Measurements from ENCODE around the gene ASH1L. TPM values are rescaled to one million over a fixed set of nuclear protein-coding genes. Genes with fewer than 3 reads are reported as not detected.
"Not testable (repeated sequence)": the region's sequence is repeated elsewhere in the genome, so short reads cannot be mapped to it uniquely, and the experiment has no call there.

The ASH1L gene
- total RNA-seq, 2 experiments from 2014 or later: 35.9 to 42.0 TPM

GRCh38 chr1:155537193-155537592 lies 25.4 kb downstream of the ASH1L start:
- Mint-ChIP-seq H3K4me1 (peaks cover 63% of the 10 kb centered on the region), H3K4me3 (peak overlapping the region; percentile 5), H3K36me3 (ENCODE audit: low read depth) (peaks cover 24% of the 10 kb centered on the region), H3K27me3 (no peaks in the 10 kb centered on the region), H3K9me3 (no peaks in the 10 kb centered on the region), H3K27ac (peak overlapping the region; percentile 97)
- CTCF ChIA-PET: interaction anchor here (1.7 kb wide), 1 partner anchor 452 kb away, joined by 3 read pairs; no protein-coding TSS in a partner anchor
- DNase-seq: no peak
- POLR2A ChIA-PET: interaction anchor here (1.6 kb wide), 1 partner anchor 29 kb away, joined by 5 read pairs; no protein-coding TSS in a partner anchor

- H3K27ac Mint-ChIP-seq: no peak overlapping the region
- H3K4me1 Mint-ChIP-seq: peaks cover 32% of the 10 kb centered on the region
- H3K4me3 Mint-ChIP-seq: no peak overlapping the region
- no peaks in the 10 kb centered on the region for H3K9me3 Mint-ChIP-seq
- H3K36me3 Mint-ChIP-seq (ENCODE audit: low read depth): peaks cover 31% of the 10 kb centered on the region
- H3K27me3 Mint-ChIP-seq: no peaks in the 10 kb centered on the region
- no peak for DNase-seq
- CTCF ChIA-PET: no interaction called here
- POLR2A ChIA-PET: no interaction called here
These were observed 31.0 kb downstream of the ASH1L start for GRCh38 chr1:155531624-155532023.

GRCh38 chr1:155529929-155530328 lies 32.7 kb downstream of the ASH1L start:
- ChIA-PET CTCF (no interaction called here), POLR2A (no interaction called here)
- no peak overlapping the region for H3K4me3 Mint-ChIP-seq
- no peak for DNase-seq
- H3K36me3 Mint-ChIP-seq (ENCODE audit: low read depth): peaks cover 33% of the 10 kb centered on the region
- H3K27me3 Mint-ChIP-seq: no peaks in the 10 kb centered on the region
- H3K4me1 Mint-ChIP-seq: peaks cover 24% of the 10 kb centered on the region
- no peak overlapping the region for H3K27ac Mint-ChIP-seq
- no peaks in the 10 kb centered on the region for H3K9me3 Mint-ChIP-seq

GRCh38 chr1:155529109-155529508 lies 33.5 kb downstream of the ASH1L start:
- CTCF ChIA-PET: no interaction called here

DNA sequence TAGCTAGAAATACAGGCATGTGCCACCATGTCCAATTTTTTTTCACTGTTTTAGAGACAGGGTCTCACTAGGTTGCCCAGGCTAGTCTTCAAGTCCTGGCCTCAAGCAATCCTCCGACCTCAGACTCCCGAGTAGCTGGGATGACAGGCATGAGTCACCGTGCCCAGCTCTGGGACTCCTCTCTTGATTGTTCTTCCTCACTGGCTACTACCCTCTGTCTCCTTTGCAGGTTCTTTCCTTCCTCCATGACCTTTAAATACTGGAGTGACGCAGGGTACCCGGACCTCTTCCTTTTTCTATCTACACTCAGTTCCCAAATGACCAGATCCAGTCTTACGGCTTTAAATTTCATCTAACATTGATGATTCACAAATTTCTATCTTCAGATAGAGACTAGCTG lies 34.9 kb downstream of the ASH1L start:
- Mint-ChIP-seq H3K36me3 (ENCODE audit: low read depth) (peaks cover 16% of the 10 kb centered on the region), H3K9me3 (no peaks in the 10 kb centered on the region), H3K27ac (no peak overlapping the region), H3K27me3 (no peaks in the 10 kb centered on the region), H3K4me3 (no peak overlapping the region), H3K4me1 (peaks cover 21% of the 10 kb centered on the region)
- ChIA-PET CTCF (no interaction called here), POLR2A (interaction anchor here (0.6 to 1.1 kb wide), 3 partner anchors 8 to 24 kb away, joined by 3 to 4 read pairs (median 3); no protein-coding TSS in a partner anchor)
- DNase-seq: no peak

More at GRCh38 chr1:155529109-155529508, 33.5 kb downstream of the ASH1L start:
- Mint-ChIP-seq H3K9me3 (no peaks in the 10 kb centered on the region), H3K27me3 (no peaks in the 10 kb centered on the region), H3K27ac (no peak overlapping the region), H3K4me3 (no peak overlapping the region), H3K4me1 (peaks cover 21% of the 10 kb centered on the region), H3K36me3 (ENCODE audit: low read depth) (peaks cover 27% of the 10 kb centered on the region)
- POLR2A ChIA-PET: no interaction called here
- DNase-seq: no peak

- no peak for DNase-seq
- Mint-ChIP-seq H3K9me3 (no peaks in the 10 kb centered on the region), H3K27me3 (no peaks in the 10 kb centered on the region), H3K27ac (no peak overlapping the region), H3K4me1 (peaks cover 23% of the 10 kb centered on the region), H3K4me3 (no peak overlapping the region), H3K36me3 (ENCODE audit: low read depth) (peaks cover 17% of the 10 kb centered on the region)
- ChIA-PET CTCF (interaction anchor here (0.7 to 0.9 kb wide), 2 partner anchors 65 to 276 kb away, joined by 3 read pairs; no protein-coding TSS in a partner anchor), POLR2A (interaction anchor here (1.1 kb wide), 2 partner anchors 10 to 22 kb away, joined by 3 to 5 read pairs; no protein-coding TSS in a partner anchor)
These were observed 36.2 kb downstream of the ASH1L start for GRCh38 chr1:155526356-155526755.

DNA sequence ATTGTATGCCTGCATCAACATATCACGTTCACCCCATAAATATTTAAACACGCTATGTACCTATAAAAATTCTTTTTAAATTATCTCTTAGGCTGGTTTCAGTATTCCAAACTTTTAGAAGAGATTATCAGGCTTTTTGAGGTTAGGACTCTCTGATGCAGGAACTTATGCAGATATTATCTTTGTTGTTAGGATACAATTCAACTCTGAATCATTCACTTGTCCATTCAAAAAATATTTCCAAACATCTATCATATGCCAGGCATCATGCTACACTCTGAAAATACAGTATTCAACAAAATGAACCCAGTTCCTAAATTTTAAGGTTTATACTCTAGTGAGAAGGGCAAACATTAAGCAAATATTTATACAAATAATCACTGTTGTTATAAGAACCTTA lies 40.5 kb downstream of the ASH1L start:
- DNase-seq: no peak
- POLR2A ChIA-PET: no interaction called here
- peaks cover 22% of the 10 kb centered on the region for H3K4me1 Mint-ChIP-seq
- peaks cover 28% of the 10 kb centered on the region for H3K36me3 Mint-ChIP-seq (ENCODE audit: low read depth)
- H3K27ac Mint-ChIP-seq: no peak overlapping the region
- no peaks in the 10 kb centered on the region for H3K9me3 Mint-ChIP-seq
- no peaks in the 10 kb centered on the region for H3K27me3 Mint-ChIP-seq
- no peak overlapping the region for H3K4me3 Mint-ChIP-seq
- CTCF ChIA-PET: no interaction called here

GRCh38 chr1:155518484-155518883 lies 44.1 kb downstream of the ASH1L start:
- Mint-ChIP-seq H3K9me3 (no peaks in the 10 kb centered on the region), H3K4me1 (peaks cover 33% of the 10 kb centered on the region), H3K36me3 (ENCODE audit: low read depth) (peaks cover 28% of the 10 kb centered on the region), H3K27me3 (no peaks in the 10 kb centered on the region), H3K27ac (no peak overlapping the region), H3K4me3 (no peak overlapping the region)
- ChIA-PET POLR2A (no interaction called here), CTCF (no interaction called here)
- no peak for DNase-seq

- Mint-ChIP-seq H3K27ac (peak overlapping the region; percentile 27), H3K4me1 (peaks cover 36% of the 10 kb centered on the region), H3K36me3 (ENCODE audit: low read depth) (peaks cover 20% of the 10 kb centered on the region), H3K4me3 (peak overlapping the region; percentile 34), H3K27me3 (no peaks in the 10 kb centered on the region), H3K9me3 (no peaks in the 10 kb centered on the region)
- POLR2A ChIA-PET: interaction anchor here (1.1 to 1.2 kb wide), 2 partner anchors 10 to 48 kb away, joined by 3 to 7 read pairs; partner anchors contain the start of gene ASH1L
- CTCF ChIA-PET: interaction anchor here (1.0 kb wide), 1 partner anchor 12 kb away, joined by 4 read pairs; no protein-coding TSS in a partner anchor
- peak; percentile 21 for DNase-seq
These were observed 47.9 kb downstream of the ASH1L start for GRCh38 chr1:155514582-155515187.

DNA sequence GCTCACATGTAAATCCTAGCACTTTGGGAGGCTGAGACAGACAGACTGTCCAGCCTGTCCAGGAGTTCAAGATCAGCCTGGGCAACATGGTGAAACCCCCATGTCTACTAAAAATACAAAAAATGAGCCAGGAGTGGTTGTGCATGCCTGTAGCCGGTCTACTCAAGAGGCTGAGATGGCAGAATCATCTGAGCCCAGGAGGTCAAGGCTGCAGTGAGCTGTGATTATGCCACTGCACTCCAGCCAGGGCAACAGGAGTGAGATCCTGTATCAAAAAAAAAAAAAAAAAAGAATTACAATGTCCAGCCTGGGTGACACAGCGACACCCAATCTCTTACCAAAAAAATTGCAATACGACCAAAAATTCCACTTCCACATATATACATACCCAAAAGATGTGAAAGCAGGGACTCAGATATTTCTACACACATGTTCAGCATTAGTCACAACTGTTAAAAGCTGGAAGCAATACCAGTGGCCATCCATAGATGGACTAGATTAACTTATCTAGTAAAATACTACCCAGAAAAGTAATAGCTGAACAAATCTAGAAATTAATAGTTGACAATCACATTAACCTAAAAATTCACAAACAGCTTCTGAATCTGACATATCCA lies 49.2 kb downstream of the ASH1L start:
- CTCF ChIA-PET: interaction anchor here (0.6 to 0.8 kb wide), 2 partner anchors 42 to 75 kb away, joined by 3 read pairs; no protein-coding TSS in a partner anchor
- Mint-ChIP-seq H3K4me3 (no peak overlapping the region), H3K27ac (no peak overlapping the region), H3K4me1 (peaks cover 38% of the 10 kb centered on the region), H3K9me3 (no peaks in the 10 kb centered on the region), H3K36me3 (ENCODE audit: low read depth) (peaks cover 15% of the 10 kb centered on the region), H3K27me3 (no peaks in the 10 kb centered on the region)
- DNase-seq: no peak
- POLR2A ChIA-PET: no interaction called here

- H3K36me3 Mint-ChIP-seq (ENCODE audit: low read depth); H3K4me3 Mint-ChIP-seq; H3K27me3 Mint-ChIP-seq; H3K9me3 Mint-ChIP-seq; DNase-seq; POLR2A ChIA-PET; H3K27ac Mint-ChIP-seq; CTCF ChIA-PET: not testable (repeated sequence)
- H3K4me1 Mint-ChIP-seq: peaks cover 34% of the 10 kb centered on the region
These were observed 51.2 kb downstream of the ASH1L start for GRCh38 chr1:155511385-155511784.

DNA sequence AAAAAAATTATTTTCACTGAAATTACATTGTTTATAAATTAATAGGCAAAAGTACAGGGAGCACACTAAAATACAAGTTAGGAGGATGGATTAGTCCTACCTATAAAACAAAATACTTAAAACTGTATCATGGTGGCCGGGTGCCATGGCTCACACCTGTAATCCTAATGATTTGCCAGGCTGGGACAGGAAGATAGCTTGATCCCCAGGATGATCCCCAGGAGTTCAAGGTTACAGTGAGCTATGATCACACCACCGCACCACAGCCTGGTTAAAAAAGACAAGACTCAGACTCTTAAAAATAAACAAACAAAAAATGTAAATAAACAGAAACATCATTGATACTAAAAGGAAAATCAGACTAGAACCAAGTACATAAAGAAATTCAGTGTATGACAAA lies 53.5 kb downstream of the ASH1L start:
- H3K4me3 Mint-ChIP-seq: no peak overlapping the region
- no peak overlapping the region for H3K27ac Mint-ChIP-seq
- POLR2A ChIA-PET: interaction anchor here (1.5 kb wide), 1 partner anchor 27 kb away, joined by 4 read pairs; no protein-coding TSS in a partner anchor

GRCh38 chr1:155507945-155508344 lies 54.7 kb downstream of the ASH1L start:
- Mint-ChIP-seq H3K27me3 (no peaks in the 10 kb centered on the region), H3K27ac (no peak overlapping the region), H3K36me3 (ENCODE audit: low read depth) (peaks cover 3% of the 10 kb centered on the region), H3K4me3 (no peak overlapping the region), H3K4me1 (peaks cover 21% of the 10 kb centered on the region), H3K9me3 (no peaks in the 10 kb centered on the region)
- ChIA-PET POLR2A (interaction anchor here (1.5 kb wide), 1 partner anchor 28 kb away, joined by 4 read pairs; no protein-coding TSS in a partner anchor), CTCF (interaction anchor here (0.7 kb wide), 2 partner anchors 13 to 72 kb away, joined by 4 to 5 read pairs; no protein-coding TSS in a partner anchor)
- DNase-seq: no peak

More for the DNA sequence above, 53.5 kb downstream of the ASH1L start:
- Mint-ChIP-seq H3K36me3 (ENCODE audit: low read depth) (peaks cover 3% of the 10 kb centered on the region), H3K27me3 (no peaks in the 10 kb centered on the region), H3K4me1 (peaks cover 25% of the 10 kb centered on the region), H3K9me3 (no peaks in the 10 kb centered on the region)
- DNase-seq: no peak
- CTCF ChIA-PET: no interaction called here
